Fibroblast of peridontal ligament (primary cell): ENCODE measurements around the gene SELENOO.

ENCODE experiments used
- DNase-seq: peaks from one replicate; pipeline ENCODE4 v3.0.0-alpha.2; 2010; ENCODE audit errors: extremely low read depth

SELENOO gene

DNA sequence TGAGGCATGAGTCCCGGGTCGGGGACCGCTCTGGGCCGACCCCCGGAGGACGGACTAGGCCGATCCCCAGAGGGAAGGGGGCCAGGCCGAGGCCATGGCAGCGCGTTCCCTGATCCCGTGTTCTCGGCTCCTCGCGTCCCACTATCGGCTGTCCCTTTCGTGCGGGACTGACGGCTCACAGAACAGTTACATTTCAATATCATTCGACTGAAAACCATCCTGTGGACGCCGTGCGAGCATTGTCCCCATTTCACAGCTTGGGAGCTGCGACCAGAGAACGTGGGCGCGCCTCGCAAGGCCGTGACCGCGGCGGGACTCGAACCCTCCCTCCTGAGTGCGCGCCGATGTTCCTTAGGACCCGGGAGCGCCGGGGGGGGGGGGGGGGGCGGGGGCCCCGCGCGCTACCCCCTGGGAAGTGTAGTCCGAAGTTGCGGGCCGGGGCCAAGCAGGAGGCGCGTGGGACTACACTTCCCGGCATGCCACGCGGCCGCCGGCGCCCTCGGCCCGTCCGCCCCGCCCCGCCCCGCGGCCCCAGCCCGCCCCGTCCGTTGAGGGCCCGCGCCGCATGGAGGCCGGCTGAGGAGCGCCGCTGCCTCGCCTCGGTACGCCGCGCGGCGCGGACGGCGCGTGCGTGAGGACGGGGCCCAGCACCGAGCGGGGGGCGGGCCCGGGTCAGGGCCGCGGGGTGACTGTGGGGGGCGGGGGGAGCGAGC, 15.3 kb upstream of the SELENOO start, which contains the start of gene TRABD:
TSS of gene TRABD (plus strand) at position 539 of the 713 bp plus-strand sequence. CDS start 7,148 bp downstream, outside the sequence.
- DNase-seq = peak; percentile 76

DNA sequence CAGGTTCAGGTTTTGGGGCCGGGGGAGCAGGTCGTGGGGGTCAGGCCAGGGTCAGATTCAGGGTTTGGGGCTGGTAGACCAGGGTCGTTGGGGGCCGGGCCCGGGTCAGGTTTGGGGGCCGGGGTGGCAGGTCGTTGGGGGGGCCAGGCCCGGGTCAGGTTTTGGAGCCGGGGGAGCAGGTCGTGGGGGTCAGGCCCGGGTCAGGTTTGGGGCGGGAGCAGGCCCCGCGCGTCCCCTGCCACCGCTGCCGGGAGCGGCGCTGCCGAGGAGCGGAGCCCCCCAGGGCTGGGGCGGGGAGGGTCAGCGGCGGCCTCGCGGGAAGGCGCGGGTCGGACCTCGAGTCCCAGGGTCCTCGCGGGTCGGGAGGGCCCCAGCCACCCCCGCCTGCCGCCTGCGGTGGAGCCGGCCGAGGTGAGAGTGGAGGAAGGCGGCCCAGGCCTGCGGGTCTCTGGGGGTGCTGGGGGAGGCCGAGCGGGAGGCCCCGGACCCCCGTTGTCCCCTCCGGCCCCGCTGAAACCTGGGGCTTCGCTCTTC, 14.6 kb upstream of the SELENOO start:
- DNase-seq = no peak

DNA sequence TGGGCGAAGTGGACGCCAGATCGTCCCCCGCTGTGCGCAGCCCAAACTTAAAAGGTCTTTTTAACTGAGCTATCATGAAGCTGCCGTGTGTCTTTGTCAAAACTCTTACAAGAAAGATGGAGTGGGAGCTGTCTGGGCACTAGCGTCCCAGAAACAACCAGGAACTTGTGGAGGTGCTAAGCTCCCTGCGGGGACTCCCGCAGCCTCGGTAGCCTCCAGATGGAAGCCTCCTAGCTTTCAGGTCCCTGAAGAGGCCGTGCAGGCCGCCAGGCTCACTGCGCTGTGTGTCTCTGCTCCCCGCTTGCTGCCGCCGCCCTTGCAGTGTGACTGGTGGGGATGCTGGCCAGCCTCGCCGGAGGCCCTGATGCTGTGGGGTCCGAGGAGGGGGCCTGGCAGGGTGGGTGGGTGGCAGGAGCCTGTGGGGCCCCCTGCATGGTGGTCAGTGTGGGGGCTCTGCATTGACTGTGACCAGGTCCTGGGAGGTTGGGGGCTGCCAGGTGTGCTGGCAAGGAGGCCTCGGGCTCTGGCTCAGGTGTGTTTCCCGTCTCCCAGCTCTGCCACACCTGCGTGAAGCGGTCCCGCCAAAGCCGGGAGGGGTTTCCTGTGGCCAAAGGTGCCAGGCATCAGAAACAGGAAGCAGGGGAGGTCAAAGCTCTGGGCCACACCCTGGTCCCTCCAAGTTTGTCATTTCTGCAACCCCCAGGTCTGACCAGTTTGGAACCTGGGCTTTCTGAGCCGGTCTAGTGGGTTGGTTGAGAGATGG, 13.9 kb upstream of the SELENOO start:
- peak; percentile 29 for DNase-seq

DNA sequence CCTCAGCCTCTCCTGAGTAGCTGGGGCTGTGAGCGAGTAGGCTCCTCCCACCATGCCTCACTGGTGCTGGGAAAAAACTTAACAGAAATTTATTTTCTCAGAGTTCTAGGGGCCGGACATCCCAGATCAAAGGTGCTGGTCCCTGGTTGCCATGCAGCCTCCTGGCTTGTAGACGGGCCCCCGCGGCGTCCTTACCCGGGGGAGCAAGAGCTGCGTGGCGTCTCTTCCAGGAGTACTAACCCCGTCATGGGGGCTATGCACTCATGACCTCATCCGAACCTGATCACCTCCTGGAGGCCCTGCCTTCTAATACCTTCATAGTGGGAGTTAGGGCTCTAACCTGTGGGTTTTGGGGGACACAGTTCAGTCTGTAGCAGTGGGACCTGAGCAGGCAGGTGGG, 12.5 kb upstream of the SELENOO start:
- DNase-seq = no peak

DNA sequence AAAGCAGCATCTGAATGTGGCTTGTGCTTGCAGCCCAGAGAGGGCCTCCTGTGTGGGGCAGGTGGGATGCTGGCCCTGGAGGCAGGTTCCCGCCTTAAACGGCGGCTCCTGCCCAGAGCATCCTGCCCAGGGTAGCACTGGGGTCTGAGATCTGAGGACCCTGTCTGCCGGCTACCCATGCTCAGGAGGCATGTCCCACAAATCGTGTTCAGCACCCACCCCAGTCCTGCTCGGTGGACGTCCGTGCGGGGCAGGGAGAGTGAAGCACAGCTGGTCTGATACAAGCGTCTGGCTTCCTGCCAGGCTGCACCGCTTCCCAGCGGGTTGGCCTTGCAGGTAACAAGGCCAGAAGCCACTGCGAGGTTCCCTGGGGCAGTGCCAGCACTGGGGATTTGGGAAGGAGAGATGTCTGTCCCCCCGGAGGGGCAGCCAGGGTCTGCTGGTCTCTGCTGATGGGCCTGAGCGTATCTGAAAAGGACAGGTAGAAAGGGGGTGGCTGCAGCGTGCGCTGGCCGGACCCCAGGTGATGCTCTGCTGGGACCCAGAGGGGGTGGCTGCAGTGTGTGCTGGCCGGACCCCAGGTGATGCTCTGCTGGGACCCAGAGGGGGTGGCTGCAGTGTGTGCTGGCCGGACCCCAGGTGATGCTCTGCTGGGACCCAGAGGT, 11.5 kb upstream of the SELENOO start:
- no peak for DNase-seq

DNA sequence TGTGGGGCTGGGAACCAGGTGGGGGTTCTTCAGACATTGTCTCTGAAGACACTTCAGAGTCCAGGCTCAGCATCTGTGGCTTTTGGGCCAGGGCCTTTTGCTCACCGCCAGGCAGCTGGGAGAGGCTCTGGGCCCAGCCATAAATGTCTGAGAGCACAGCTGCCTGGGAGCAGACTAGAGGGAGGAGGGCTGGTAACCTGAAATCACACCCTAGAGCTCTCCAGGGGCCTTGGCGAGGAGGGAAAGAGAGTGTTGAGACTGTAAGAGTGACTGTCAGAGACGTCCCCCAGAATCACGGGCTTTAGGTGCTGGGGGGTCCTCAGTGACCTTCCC, 11.0 kb upstream of the SELENOO start:
- DNase-seq = peak; percentile 5

DNA sequence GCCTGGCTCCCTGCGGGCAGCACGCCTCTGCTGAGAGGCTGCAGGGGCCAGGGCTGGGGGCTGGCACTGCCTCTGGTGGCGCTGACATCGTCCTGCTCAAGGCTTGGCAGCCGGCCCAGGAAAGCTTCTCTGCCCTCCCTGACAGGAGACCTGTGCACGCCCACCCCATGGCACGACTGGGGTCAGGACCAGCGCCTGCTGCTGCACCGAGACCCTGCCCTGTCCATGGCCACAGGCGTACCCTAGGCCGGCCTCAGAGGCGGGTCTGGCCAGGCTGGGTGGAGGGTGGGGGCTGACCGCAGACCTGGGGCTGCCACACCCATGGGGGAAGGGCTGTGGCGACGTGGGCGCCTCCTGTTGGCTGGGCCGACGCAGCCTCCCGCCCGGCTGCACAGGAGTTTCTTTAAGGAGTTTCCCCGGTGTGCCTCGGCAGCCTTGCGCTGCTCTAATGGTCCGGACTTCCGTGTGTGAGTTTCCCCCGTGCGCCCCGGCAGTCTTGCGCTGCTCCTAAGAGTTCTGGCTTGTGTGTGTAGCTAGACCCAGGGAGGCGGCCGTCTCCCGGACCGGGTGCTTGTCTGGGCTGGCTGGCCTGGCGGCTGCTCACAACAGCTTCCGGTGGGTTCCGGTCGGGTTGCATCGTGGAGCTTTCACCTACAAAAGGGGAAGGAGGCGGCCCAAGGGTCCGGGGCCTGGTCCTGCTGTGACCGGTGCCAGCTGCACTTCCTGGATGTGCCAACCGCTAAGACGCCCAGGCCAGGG, 10.4 kb upstream of the SELENOO start:
- peak; percentile 23 for DNase-seq

DNA sequence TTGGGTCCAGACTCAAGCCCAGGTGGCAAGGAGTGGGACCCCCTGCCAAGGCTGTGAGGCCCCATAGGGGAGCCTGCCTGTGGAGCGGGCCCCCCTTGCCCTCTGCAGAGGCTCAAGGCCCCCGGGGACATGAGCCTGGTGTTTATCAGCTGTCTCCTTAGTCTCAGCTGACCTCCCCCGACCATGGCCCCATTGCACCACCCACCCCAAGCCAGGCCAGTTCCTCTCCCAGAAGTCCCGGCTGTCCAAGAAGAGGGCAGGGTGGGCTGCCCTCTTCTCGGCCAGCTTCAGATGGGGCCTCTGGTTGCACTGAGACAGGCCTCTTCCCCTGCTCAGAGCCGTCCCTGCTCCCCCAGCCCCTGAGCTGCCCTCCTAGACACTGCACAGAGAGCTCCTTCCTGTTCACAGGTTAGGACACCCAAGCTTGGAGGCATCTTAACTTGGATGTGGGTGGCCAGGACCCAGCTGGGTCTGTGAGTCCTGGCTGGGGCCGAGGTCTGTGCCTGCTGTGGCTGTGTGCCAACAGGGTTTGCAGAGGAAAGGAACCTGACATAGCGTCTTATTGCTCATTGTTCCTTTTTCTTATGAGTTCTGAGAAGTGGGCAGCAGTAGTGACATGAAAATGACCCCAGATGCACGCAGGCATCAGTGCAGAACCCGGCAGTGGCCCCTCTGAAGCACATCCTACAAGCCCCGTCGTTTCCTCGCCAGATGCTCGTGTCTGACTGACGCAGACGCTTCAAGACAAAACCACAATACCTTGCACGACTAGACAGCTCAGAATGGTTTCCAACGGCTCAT, 9.7 kb upstream of the SELENOO start:
- no peak for DNase-seq

DNA sequence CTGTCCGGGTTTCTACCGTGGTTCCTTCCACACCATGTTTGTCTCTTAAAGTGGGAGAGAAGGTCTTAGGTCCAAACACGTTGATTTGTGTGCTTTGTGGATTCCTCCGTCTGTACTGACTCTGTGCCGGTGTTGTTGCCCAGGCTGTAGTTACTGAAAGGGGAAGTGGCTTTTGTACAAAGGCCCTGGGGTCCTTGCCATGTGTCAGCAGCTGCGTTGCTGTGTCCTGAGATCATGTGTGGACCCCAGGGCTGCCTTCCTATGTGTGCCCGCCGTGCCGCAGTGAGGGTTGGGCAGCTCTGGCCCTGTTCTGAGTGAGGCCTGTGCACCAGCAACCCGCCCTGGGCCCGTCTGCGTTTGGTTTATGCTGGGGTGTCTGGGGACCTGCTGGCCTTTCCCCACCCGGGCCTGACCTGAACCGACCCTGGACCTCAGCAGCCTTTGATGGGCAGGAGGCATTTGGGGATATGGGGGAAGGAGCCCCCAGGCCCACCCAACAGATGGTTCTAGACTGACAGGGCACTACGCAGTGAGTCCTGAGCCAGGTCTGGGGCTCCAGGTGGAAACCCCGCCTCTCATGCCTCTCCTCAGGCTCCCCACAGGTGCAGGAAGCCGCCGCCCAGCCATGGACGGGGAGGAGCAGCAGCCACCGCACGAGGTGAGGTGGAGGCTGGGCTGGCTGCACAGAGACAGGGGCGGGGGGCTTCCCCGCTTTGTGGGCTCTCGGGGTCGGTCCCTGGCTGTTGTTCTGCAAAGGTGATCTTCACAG, 8.2 kb upstream of the SELENOO start:
- no peak for DNase-seq

DNA sequence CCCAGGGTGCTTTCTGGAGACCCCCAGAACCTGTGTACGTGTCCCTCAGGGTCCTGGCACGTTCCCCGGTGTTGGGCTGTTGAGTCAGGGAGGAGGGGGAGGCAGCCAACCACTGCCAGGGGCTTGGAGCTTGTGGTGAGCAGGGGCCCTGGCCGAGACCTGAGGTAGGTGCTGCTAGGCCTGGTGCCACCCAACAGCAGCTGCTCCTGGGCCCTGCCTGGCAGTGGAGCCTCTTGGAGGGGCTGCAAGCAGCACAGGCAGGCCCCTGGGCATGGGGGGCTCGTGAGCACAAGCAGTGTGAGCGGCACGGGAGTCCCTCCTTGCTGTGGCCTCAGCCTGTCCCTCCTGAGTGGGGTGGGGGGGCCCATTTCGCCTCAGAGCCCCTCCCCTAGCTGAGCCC, 7.2 kb upstream of the SELENOO start:
- DNase-seq = no peak

DNA sequence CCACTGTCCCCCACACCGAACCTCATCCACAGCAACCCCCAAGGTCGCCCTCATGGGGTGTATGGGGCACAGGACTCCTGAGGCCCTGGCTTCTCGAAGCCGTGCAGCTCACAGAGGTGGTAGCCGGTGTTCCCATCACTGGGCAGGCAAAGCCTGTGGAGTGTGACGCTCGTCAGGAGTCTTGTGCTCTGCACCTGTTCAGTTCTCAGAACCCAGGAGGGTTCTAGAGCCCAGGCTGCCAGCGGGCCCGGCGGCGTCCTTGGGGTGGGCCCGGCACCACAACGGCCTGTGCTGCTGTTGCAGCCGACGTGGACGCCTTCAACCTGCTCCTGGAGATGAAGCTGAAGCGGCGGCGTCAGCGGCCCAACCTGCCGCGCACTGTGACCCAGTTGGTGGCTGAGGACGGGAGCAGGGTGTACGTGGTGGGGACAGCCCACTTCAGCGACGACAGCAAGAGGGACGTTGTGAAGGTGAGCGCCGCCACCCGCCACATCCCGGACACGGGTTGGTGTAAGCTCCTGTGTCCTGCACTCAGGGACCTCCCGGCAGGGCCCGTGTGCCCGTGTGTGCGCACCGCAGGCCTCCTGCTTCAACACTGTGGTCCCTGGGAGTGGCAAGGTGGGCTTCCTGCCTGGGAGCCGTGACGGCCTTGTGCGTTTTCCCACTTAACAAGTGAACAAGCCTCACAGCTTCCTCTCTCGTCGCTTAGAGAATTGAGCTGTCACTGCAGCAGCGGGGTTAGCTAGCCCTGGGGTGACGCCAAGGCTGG, 6.6 kb upstream of the SELENOO start:
- no peak for DNase-seq

DNA sequence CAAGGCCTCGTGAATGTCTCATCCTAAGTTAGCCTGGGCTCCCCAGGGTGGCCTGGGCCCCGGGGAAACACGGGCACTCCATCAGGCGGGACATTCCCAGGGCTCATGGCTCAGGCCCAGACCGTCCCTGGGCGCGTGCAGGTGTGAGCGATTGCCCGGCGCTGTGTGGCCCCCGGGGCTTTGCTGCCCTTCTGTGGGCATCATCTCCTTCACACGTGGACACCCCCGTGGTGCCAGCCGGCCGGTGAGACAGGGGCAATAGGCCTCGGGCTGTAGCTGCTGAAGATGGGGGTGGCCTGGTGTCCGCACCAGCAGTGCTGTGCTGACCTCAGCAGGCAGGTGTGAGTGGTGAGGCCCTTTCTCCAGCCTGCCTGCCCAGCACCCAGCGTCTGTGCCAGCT, 4.6 kb upstream of the SELENOO start:
- no peak for DNase-seq

DNA sequence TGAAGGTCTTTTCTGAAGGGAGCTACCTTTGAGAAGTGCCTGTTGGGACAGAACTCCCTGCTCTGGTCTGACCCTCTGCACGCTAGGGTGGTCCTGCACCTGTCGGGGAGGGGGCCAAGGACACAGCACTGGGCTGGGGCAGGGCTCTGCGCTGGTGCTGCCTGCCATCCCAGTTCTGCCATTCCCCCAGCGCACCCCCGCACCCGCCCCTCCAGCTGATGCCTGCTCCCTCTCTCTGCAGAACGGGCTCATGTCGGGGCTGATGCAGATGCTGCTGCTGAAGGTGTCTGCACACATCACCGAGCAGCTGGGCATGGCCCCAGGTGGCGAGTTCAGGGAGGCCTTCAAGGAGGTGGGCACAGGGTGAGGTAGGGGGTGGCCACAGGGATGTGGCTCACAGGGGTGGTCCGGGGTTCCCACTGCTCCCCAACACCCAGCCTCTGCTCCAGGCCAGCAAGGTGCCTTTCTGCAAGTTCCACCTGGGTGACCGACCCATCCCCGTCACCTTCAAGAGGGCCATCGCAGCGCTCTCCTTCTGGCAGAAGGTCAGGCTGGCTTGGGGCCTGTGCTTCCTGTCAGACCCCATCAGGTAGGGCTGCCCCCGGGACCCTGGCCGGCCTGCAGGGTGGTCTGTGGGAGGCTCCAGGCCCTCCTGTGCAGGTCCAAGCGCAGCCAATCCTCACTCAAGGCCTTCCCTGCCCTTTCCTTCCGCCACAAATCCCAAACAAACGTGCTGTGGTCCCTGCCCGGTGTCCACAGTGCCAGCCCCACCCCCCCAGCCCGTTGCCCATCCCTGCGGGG, 3.6 kb upstream of the SELENOO start:
- no peak for DNase-seq

DNA sequence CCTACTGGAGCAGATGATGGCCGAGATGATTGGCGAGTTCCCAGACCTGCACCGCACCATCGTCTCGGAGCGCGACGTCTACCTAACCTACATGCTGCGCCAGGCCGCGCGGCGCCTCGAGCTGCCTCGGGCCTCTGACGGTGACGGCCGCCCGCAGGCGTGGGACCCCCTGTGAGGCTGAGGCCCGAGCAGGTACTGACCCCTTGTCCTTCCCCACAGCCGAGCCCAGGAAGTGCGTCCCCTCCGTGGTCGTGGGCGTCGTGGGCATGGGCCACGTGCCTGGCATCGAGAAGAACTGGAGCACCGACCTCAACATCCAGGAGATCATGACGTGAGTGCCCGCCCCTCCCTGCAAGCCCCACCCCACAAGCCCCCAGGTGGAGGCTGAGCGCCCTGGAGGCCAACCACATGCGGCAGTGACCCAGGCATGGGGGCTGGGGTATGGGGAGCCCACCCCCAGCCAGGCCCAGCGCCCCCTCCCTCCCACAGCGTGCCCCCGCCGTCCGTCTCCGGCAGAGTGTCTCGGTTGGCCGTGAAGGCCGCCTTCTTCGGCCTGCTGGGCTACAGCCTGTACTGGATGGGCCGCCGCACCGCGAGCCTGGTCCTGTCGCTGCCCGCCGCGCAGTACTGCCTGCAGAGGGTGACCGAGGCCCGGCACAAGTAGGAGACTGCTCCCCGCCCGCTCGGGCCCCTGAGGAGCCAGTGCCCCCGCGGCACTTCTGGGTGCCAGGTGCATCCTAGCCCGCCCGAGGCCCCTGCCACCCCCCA, 2.8 kb upstream of the SELENOO start:
- no peak for DNase-seq

DNA sequence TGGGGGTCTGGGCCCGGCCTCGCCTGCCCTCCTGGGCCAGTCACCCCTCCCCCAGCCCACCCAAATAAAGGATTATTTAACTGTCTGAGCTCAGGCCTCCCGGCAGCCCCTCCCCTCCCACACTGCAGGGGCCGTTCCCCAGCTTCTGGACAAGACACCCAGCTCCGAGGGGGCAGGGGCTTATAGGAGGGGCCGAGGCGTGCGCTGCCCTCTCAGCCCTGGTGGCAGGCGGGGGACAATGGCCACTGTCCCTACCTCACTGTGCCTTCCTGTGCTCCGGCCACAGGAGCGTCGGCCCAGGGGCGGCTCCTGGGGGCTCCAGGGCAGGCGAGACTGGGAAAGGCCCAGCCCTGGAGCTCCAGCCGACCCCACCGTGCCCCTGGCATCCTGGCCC, 2.2 kb upstream of the SELENOO start:
- no peak for DNase-seq

DNA sequence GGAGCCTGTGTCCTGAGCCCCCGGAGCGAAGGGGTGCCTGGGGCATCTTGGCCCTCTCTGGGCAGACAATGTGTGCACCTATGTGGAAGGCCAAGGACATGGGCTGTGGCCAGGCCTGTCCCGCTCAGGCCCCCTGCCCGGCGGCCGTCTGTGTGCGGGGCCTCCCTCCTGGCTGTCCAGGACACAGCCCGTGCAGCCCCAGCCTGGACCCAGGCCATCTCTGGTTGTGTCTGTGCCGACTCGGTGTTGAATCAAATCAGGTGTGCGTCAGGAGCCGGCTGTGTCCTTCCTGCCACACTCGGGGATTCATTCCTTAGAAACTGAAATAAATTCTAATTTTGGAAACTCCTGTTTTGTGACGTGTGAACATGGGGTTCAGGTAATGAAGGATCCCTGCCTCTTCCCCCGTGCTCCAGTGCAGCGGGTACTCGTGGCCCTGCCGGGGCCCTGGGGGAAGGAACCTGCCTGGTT, 1.5 kb upstream of the SELENOO start:
- no peak for DNase-seq

DNA sequence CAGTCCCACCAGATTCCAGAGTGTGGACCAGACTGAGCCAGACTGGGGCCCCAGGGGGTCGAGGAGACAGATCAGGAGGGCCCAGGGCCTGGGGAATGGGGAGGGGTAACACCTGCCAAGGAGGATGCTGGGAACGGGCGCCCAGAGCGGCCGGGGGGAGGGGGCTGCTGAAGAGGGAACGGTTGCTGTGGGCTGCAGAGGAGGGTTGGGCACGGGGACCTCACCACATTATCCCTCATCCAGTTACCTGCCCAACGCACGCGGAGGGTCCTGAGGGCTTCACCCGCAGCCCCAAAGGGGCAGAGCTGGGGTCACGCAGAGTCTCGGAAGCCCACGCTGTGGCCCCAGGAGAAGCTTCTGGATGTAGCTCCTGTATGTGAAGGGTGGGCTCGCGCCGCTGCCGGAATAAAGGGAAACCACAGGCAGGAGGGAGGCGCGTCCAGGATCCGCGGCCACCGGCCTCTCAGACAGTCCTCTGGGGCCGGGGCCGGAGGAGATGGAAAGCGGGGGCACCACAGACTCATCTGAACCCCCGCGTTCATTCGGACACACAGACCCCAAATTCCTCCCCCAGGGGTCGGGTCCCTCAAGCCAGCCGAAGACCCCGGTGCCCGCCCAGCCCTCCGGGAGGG, 866 bp upstream of the SELENOO start:
- DNase-seq = no peak
